HepG2 (cell line): ENCODE data around the gene CAST. TPM values are rescaled to one million over a fixed set of nuclear protein-coding genes. Genes with fewer than 3 reads are reported as not detected.

Source experiments
- ATAC-seq: fragments of 200-7000 bp; cut with Tn5 transposase; 3 replicates; pipeline ENCODE4 v1.9.1; 2020; ENCODE audit warnings: mild to moderate bottlenecking, moderate library complexity
- BruUV-seq: library from RNA; stranded (reverse); fragments of 400-500 nt; replicated peaks from 2 replicates; lab custom pipeline; 2021; lab: Mats Ljungman, UMichigan
- CTCF ChIA-PET: fragments of 300-600 bp; formaldehyde crosslinking; extraction: SDS; loops from one replicate; lab custom pipeline; 2021; ENCODE audit warnings: low total read pairs, inconsistent platforms, low intra/inter-chr PET ratio; lab: Yijun Ruan, JAX
- POLR2A ChIA-PET: fragments of 350-600 bp; sonication (Branson Sonifier 250); formaldehyde crosslinking; loops from one replicate; lab custom pipeline; 2020; ENCODE audit warnings: antibody characterized with exemption, inconsistent platforms; lab: Yijun Ruan, JAX
- DNase-seq: peaks from one replicate; pipeline ENCODE4 v3.0.0-alpha.2; 2015; ENCODE audit warnings: low spot score
- FAIRE-seq: peaks from 3 replicates; lab custom pipeline; 2011; peaks lifted over from hg19 to GRCh38; lab: Jason Lieb, UNC
- H2AFZ ChIP-seq: one replicate; pipeline ENCODE4 v1.6.1; 2011; ENCODE audit warnings: low read length, inconsistent platforms
- H3K27ac ChIP-seq: fragments of 300-600 bp; 3 replicates; pipeline ENCODE4 v1.8.0; 2011; ENCODE audit warnings: mixed run types, mild to moderate bottlenecking, mixed read lengths, low read length, inconsistent platforms; ENCODE audit not compliant: insufficient read depth; ENCODE audit errors: extremely low read length
- H3K27me3 ChIP-seq, 2 experiments: fragments of 200-600 bp in 1 of 2; 2 replicates in 1 of 2; 3 replicates in 1 of 2; pipeline versions ENCODE4 v1.6.0 to v1.8.0; 2011; ENCODE audit warnings: low read length in 2 of 2, mild to moderate bottlenecking in 2 of 2, moderate library complexity in 2 of 2, inconsistent platforms in 1 of 2; ENCODE audit not compliant: insufficient read depth in 2 of 2, control insufficient read depth in 1 of 2
- H3K36me3 ChIP-seq, 2 experiments: fragments of 200-600 bp in 1 of 2; replicated peaks in 1 of 2; 2 replicates in 1 of 2; 3 replicates in 1 of 2; pipeline versions ENCODE4 v1.5.1 to v1.8.0; 2011; ENCODE audit warnings: low read length in 2 of 2, inconsistent platforms in 1 of 2; ENCODE audit not compliant: insufficient read depth in 2 of 2, control insufficient read depth in 1 of 2
- H3K4me1 ChIP-seq: 2 replicates; pipeline ENCODE4 v1.5.1; 2012; ENCODE audit warnings: low read length, inconsistent platforms; ENCODE audit not compliant: insufficient read depth
- H3K4me2 ChIP-seq: 2 replicates; pipeline ENCODE4 v1.6.0; 2011; ENCODE audit warnings: low read depth, low read length, inconsistent platforms
- H3K4me3 ChIP-seq, 3 experiments: fragments of 200-600 bp in 1 of 3; sonication (generic), shearing (Covaris generic) in 1 of 3; replicated peaks in 1 of 3; 2 replicates each; pipeline ENCODE4 v1.5.1; 2011 to 2016; ENCODE audit warnings: low read length in 3 of 3, inconsistent platforms in 2 of 3, low read depth in 2 of 3, mild to moderate bottlenecking in 2 of 3, control low read depth in 1 of 3, mixed read lengths in 1 of 3; ENCODE audit not compliant: insufficient read depth in 1 of 3
- H3K79me2 ChIP-seq: one replicate; pipeline ENCODE4 v1.6.1; 2011; ENCODE audit warnings: low read length, inconsistent platforms; ENCODE audit not compliant: insufficient read depth
- H3K9ac ChIP-seq: 2 replicates; pipeline ENCODE4 v1.6.0; 2011; ENCODE audit warnings: mild to moderate bottlenecking, low read depth, low read length, inconsistent platforms; ENCODE audit not compliant: insufficient read depth
- H3K9me3 ChIP-seq: 2 replicates; pipeline ENCODE4 v1.5.1; 2012; ENCODE audit warnings: mild to moderate bottlenecking, low read length
- H4K20me1 ChIP-seq: 2 replicates; pipeline ENCODE4 v1.6.0; 2011; ENCODE audit warnings: inconsistent platforms, mild to moderate bottlenecking, low read length, moderate library complexity; ENCODE audit not compliant: insufficient read depth
- BCL6 ChIP-seq: IDR thresholded peaks from 2 replicates; pipeline ENCODE4 v1.6.1; 2016; ENCODE audit warnings: missing genetic modification reagents, missing compliant biosample characterization
- CENPT ChIP-seq: sonication (generic); formaldehyde crosslinking; IDR thresholded peaks from 2 replicates; pipeline ENCODE4 v1.8.0; 2022; ENCODE audit warnings: low read depth, mild to moderate bottlenecking, moderate library complexity, missing genetic modification reagents
- KDM1A ChIP-seq: IDR thresholded peaks from 2 replicates; pipeline ENCODE4 v1.6.1; 2016; ENCODE audit warnings: missing compliant biosample characterization
- MED1 ChIP-seq: sonication (generic); formaldehyde crosslinking; IDR thresholded peaks from 2 replicates; pipeline ENCODE4 v1.4.0; 2020; ENCODE audit warnings: missing genetic modification reagents
- NFKBIZ ChIP-seq: IDR thresholded peaks from 2 replicates; pipeline ENCODE4 v1.6.1; 2018; ENCODE audit warnings: missing genetic modification reagents, missing compliant biosample characterization
- NFYB ChIP-seq: sonication (generic); formaldehyde crosslinking; IDR thresholded peaks from 2 replicates; pipeline ENCODE4 v1.4.0; 2020; ENCODE audit warnings: missing genetic modification reagents
- SP140L ChIP-seq: sonication (generic); formaldehyde crosslinking; IDR thresholded peaks from 2 replicates; pipeline ENCODE4 v1.4.0; 2020; ENCODE audit warnings: missing genetic modification reagents, borderline replicate concordance
- TCF12 ChIP-seq, 2 experiments: fragments of 450-650 bp in 1 of 2; sonication (generic) in 1 of 2; formaldehyde crosslinking in 1 of 2; IDR thresholded peaks; 2 replicates each; pipeline versions ENCODE4 v1.6.1 to v1.8.0; 2017 to 2022; ENCODE audit warnings: antibody characterized with exemption in 1 of 2, mild to moderate bottlenecking in 1 of 2, missing genetic modification reagents in 1 of 2, moderate library complexity in 1 of 2
- ZBTB20 ChIP-seq: sonication (generic); formaldehyde crosslinking; IDR thresholded peaks from 2 replicates; pipeline ENCODE4 v1.8.1; 2023; ENCODE audit warnings: missing genetic modification reagents, low read depth, mild to moderate bottlenecking, borderline replicate concordance
- ZBTB42 ChIP-seq: sonication (generic); formaldehyde crosslinking; IDR thresholded peaks from 2 replicates; pipeline ENCODE4 v1.5.0; 2020; ENCODE audit warnings: mild to moderate bottlenecking, missing genetic modification reagents
- ZNF30 ChIP-seq: sonication (generic); formaldehyde crosslinking; IDR thresholded peaks from 2 replicates; pipeline ENCODE4 v1.5.0; 2020; ENCODE audit warnings: mild to moderate bottlenecking, missing genetic modification reagents
- WGBS: methylation state at CpG from one replicate; pipeline ENCODE4 v1.1.6; 2017; ENCODE audit warnings: low lambda C conversion rate; 5-methylcytosine and 5-hydroxymethylcytosine counted together
- in situ Hi-C: cut with HindIII; loops from 2 replicates; pipeline ENCODE4 v1.10.0; 2017; ENCODE audit warnings: low pct_unique_long_range_greater_than_20kb; ENCODE audit not compliant: extremely low pct_ligation_motif_present
- intact Hi-C: fragments of 100-400 bp; cut with micrococcal nuclease; formaldehyde crosslinking; loops from one replicate; pipeline ENCODE4 v1.10.0; 2022; ENCODE audit not compliant: unreplicated experiment
- polyA plus RNA-seq, 8 experiments: library from polyadenylated mRNA; depleted of rRNA in 3 of 8; stranded (reverse) in 7 of 8; unstranded in 1 of 8; fragments of >200 nt; fragmentation: Illumina TruSeq in 4 of 8; extraction: Trizol in 4 of 8; gene quantifications; 2 replicates each; pipeline versions ENCODE4 v1.2.1 to v1.2.3, GENCODE V29; 2011 to 2016; ENCODE audit warnings: low read depth in 4 of 8, missing spikeins in 1 of 8, mixed read lengths in 1 of 8; ENCODE audit not compliant: insufficient read depth in 1 of 8
- total RNA-seq, 5 experiments: library from RNA; depleted of rRNA; stranded (reverse); fragments of >200 nt; fragmentation: Illumina TruSeq; extraction: Trizol; gene quantifications; 2 replicates each; pipeline ENCODE4 v1.2.3, GENCODE V29; 2016; ENCODE audit warnings: low read depth in 1 of 5
- TF ChIP-seq, protein P1 (sequence below): sonication (generic); formaldehyde crosslinking; IDR thresholded peaks from one replicate; pipeline ENCODE4 v1.5.1; 2020; ENCODE audit warnings: mild to moderate bottlenecking, missing genetic modification reagents; ENCODE audit errors: not compliant biosample characterization
- TF ChIP-seq, protein P2 (sequence below): sonication (generic); formaldehyde crosslinking; IDR thresholded peaks from 2 replicates; pipeline ENCODE4 v1.4.0; 2020; ENCODE audit warnings: missing genetic modification reagents

The CAST gene
- total and polyA plus RNA-seq, 2 of the 13 experiments (the other 11 are each of a cell fraction or from before 2014, with no cell fraction given), result 42.1 to 67.6 TPM

DNA sequence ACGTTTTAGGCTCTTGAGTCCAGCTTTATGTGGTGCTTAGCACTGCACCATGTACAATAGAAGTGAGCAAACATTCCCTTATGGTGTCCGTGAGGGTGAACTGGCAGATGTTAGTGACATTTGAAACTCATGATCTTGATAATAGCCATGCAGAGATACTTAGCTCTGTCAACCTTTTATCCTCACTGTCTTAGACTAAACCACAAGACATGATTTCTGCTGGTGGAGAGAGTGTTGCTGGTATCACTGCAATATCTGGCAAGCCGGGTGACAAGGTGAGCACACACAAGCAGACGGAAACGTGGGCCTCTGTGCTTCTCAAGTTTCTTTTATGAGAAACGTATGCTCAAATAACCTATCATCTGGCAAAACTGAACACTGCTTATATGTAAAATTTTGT is 68.4 kb downstream of the CAST start:
- 97% methylated on average over 6 of the region's 6 CpGs for WGBS
- no peaks in the 10 kb centered on the region for H3K9me3 ChIP-seq
- no peak for TF ChIP-seq TCF12 (IDR thresholded peaks at IDR 0.05)
- TF ChIP-seq TCF12 (CRISPR knock-in tag; IDR thresholded peaks at IDR 0.05), result no peak
- TF ChIP-seq SP140L, result no peak
- TF ChIP-seq, protein P1, sequence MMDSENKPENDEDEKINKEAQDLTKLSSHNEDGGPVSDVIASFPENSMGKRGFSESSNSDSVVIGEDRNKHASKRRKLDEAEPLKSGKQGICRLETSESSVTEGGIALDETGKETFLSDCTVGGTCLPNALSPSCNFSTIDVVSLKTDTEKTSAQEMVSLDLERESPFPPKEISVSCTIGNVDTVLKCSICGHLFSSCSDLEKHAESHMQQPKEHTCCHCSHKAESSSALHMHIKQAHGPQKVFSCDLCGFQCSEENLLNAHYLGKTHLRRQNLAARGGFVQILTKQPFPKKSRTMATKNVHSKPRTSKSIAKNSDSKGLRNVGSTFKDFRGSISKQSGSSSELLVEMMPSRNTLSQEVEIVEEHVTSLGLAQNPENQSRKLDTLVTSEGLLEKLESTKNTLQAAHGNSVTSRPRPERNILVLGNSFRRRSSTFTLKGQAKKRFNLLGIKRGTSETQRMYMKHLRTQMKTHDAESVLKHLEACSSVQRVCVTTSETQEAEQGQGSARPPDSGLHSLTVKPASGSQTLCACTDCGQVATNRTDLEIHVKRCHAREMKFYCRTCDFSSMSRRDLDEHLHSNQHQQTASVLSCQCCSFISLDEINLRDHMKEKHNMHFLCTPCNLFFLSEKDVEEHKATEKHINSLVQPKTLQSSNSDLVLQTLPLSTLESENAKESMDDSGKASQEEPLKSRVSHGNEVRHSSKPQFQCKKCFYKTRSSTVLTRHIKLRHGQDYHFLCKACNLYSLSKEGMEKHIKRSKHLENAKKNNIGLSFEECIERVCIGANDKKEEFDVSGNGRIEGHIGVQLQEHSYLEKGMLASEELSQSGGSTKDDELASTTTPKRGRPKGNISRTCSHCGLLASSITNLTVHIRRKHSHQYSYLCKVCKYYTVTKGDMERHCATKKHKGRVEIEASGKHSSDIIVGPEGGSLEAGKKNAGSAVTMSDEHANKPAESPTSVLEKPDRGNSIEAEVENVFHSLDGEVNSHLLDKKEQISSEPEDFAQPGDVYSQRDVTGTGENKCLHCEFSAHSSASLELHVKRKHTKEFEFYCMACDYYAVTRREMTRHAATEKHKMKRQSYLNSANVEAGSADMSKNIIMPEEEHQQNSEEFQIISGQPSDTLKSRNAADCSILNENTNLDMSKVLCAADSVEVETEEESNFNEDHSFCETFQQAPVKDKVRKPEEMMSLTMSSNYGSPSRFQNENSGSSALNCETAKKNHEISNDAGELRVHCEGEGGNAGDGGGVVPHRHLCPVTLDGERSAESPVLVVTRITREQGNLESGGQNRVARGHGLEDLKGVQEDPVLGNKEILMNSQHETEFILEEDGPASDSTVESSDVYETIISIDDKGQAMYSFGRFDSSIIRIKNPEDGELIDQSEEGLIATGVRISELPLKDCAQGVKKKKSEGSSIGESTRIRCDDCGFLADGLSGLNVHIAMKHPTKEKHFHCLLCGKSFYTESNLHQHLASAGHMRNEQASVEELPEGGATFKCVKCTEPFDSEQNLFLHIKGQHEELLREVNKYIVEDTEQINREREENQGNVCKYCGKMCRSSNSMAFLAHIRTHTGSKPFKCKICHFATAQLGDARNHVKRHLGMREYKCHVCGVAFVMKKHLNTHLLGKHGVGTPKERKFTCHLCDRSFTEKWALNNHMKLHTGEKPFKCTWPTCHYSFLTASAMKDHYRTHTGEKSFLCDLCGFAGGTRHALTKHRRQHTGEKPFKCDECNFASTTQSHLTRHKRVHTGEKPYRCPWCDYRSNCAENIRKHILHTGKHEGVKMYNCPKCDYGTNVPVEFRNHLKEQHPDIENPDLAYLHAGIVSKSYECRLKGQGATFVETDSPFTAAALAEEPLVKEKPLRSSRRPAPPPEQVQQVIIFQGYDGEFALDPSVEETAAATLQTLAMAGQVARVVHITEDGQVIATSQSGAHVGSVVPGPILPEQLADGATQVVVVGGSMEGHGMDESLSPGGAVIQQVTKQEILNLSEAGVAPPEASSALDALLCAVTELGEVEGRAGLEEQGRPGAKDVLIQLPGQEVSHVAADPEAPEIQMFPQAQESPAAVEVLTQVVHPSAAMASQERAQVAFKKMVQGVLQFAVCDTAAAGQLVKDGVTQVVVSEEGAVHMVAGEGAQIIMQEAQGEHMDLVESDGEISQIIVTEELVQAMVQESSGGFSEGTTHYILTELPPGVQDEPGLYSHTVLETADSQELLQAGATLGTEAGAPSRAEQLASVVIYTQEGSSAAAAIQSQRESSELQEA, result no peak
- no peak for TF ChIP-seq ZBTB42 (CRISPR knock-in tag)
- no peak for TF ChIP-seq ZBTB20 (CRISPR knock-in tag)
- TF ChIP-seq, protein P2, sequence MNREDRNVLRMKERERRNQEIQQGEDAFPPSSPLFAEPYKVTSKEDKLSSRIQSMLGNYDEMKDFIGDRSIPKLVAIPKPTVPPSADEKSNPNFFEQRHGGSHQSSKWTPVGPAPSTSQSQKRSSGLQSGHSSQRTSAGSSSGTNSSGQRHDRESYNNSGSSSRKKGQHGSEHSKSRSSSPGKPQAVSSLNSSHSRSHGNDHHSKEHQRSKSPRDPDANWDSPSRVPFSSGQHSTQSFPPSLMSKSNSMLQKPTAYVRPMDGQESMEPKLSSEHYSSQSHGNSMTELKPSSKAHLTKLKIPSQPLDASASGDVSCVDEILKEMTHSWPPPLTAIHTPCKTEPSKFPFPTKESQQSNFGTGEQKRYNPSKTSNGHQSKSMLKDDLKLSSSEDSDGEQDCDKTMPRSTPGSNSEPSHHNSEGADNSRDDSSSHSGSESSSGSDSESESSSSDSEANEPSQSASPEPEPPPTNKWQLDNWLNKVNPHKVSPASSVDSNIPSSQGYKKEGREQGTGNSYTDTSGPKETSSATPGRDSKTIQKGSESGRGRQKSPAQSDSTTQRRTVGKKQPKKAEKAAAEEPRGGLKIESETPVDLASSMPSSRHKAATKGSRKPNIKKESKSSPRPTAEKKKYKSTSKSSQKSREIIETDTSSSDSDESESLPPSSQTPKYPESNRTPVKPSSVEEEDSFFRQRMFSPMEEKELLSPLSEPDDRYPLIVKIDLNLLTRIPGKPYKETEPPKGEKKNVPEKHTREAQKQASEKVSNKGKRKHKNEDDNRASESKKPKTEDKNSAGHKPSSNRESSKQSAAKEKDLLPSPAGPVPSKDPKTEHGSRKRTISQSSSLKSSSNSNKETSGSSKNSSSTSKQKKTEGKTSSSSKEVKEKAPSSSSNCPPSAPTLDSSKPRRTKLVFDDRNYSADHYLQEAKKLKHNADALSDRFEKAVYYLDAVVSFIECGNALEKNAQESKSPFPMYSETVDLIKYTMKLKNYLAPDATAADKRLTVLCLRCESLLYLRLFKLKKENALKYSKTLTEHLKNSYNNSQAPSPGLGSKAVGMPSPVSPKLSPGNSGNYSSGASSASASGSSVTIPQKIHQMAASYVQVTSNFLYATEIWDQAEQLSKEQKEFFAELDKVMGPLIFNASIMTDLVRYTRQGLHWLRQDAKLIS (CRISPR knock-in tag), result no peak
- no peak for TF ChIP-seq BCL6 (CRISPR knock-in tag)
- TF ChIP-seq KDM1A (CRISPR knock-in tag), result no peak
- no peak for TF ChIP-seq NFKBIZ
- TF ChIP-seq CENPT (CRISPR knock-in tag), result no peak
- TF ChIP-seq NFYB (CRISPR knock-in tag), result no peak
- no peak for TF ChIP-seq MED1 (CRISPR knock-in tag)
- no peak for TF ChIP-seq ZNF30
- no peak overlapping the region for H3K9ac ChIP-seq
- ATAC-seq (no peak), DNase-seq (no peak), FAIRE-seq (no peak)
- H4K20me1 ChIP-seq, result no peaks in the 10 kb centered on the region
- H3K4me3 ChIP-seq, result no peak overlapping the region
- CTCF ChIA-PET, result no interaction called here
- POLR2A ChIA-PET, result no interaction called here
- H3K27me3 ChIP-seq, result no peaks in the 10 kb centered on the region
- intact Hi-C loops (no loop called here), in situ Hi-C loops (no loop called here)
- no peaks in the 10 kb centered on the region for H3K79me2 ChIP-seq
- no peak overlapping the region for H3K4me2 ChIP-seq
- H3K4me1 ChIP-seq, result no peaks in the 10 kb centered on the region
- H2AFZ ChIP-seq, result no peak overlapping the region
- H3K27ac ChIP-seq, result no peak overlapping the region
- no TSS peak for BruUV-seq
- H3K36me3 ChIP-seq, result peaks cover 0 to 15% of the 10 kb centered on the region in 2 experiments; a peak in 2 of 5 replicates
